ENCODE data around the gene COL8A2.

- TF ChIP-seq ZNF274 (IDR thresholded peaks at IDR 0.05; ENCODE audit: low read depth, low read length) (no peak), YY1 (IDR thresholded peaks at IDR 0.05; ENCODE audit: insufficient read depth, insufficient read length) (no peak), SUZ12 (IDR thresholded peaks at IDR 0.05; ENCODE audit: extremely low read depth, insufficient read depth, insufficient read length) (no peak)
Measured at GRCh38 chr1:36109041-36109679, 15.9 kb downstream of the COL8A2 start.

Measured in NT2/D1 (cell line).